D721Med (cell line): ENCODE data around the gene ERFE.

Source experiments
- DNase-seq: peaks from one replicate; pipeline ENCODE4 v3.0.0; 2011; ENCODE audit warnings: low spot score; ENCODE audit not compliant: insufficient read length
- FAIRE-seq: peaks from 2 replicates; lab custom pipeline; 2011; peaks lifted over from hg19 to GRCh38; lab: Jason Lieb, UNC
- CTCF ChIP-seq: IDR thresholded peaks from 2 replicates; pipeline ENCODE4 v1.5.1; 2012; ENCODE audit warnings: mild to moderate bottlenecking, control low read depth; ENCODE audit not compliant: insufficient read depth; ENCODE audit errors: missing control alignments

The ERFE gene

GRCh38 chr2:238165288-238165921 is 6.6 kb downstream of the ERFE start:
- DNase-seq (no peak), FAIRE-seq (no peak)
- TF ChIP-seq CTCF = no peak

- FAIRE-seq (no peak), DNase-seq (no peak)
- TF ChIP-seq CTCF = no peak
Measured at GRCh38 chr2:238166391-238167343, 7.9 kb downstream of the ERFE start.

GRCh38 chr2:238167344-238167715 is 8.6 kb downstream of the ERFE start:
- FAIRE-seq (no peak), DNase-seq (no peak)
- no peak for TF ChIP-seq CTCF

GRCh38 chr2:238167761-238168160 is 9.0 kb downstream of the ERFE start:
- no peak for TF ChIP-seq CTCF
- FAIRE-seq = no peak
- no peak for DNase-seq

GRCh38 chr2:238168196-238169047 is 9.7 kb downstream of the ERFE start:
- FAIRE-seq (no peak), DNase-seq (no peak)
- TF ChIP-seq CTCF = no peak

GRCh38 chr2:238169048-238169707 is 10.4 kb downstream of the ERFE start:
- DNase-seq = no peak
- no peak for FAIRE-seq
- TF ChIP-seq CTCF = no peak
